Activated CD4-positive, CD25-positive, alpha-beta regulatory T cell treated with anti-CD3 and anti-CD28 coated beads, Interleukin-2, amount 50 U/mL, for 24 hours (primary cell): ENCODE results near the gene ACAA2.

Experiments used
- ATAC-seq, 2 donors: fragments of 150-1000 bp; cut with Tn5 transposase; one replicate each; pipeline ENCODE4 v1.10.0; 2021; ENCODE audit warnings: mild to moderate bottlenecking in 1 of 2, moderate library complexity in 1 of 2

Gene ACAA2

DNA sequence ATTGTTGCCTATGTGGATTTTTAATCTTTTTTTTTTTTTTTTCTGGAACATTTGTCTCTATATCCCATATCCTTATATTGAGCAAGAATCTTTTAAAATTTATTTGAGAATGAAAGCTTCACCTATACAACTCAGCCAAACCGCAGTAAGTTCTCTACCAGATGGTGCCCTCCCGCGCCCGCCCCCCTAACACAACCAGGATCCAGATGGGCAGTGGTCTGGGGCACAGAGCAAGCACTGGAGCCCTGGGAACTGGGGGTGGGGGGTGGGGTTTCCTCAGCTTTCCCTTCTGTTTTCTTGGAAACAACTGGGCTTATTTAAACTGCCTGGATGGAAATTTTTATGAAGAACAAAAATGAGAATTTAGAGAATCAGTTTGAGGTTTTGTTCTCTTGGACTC is 74.6 kb downstream of the ACAA2 start:
- no peak for ATAC-seq

GRCh38 chr18:49734836-49735235 is 78.5 kb downstream of the ACAA2 start:
- ATAC-seq: no peak

- no peak for ATAC-seq
Measured at GRCh38 chr18:49733896-49734585, 79.3 kb downstream of the ACAA2 start.

GRCh38 chr18:49733321-49733720 is 80.0 kb downstream of the ACAA2 start:
- no peak for ATAC-seq
